ENCODE measurements around the gene PGF.
"Not testable (repeated sequence)": the region's sequence is repeated elsewhere in the genome, so short reads cannot be mapped to it uniquely, and the experiment has no call there.

Gene PGF

DNA sequence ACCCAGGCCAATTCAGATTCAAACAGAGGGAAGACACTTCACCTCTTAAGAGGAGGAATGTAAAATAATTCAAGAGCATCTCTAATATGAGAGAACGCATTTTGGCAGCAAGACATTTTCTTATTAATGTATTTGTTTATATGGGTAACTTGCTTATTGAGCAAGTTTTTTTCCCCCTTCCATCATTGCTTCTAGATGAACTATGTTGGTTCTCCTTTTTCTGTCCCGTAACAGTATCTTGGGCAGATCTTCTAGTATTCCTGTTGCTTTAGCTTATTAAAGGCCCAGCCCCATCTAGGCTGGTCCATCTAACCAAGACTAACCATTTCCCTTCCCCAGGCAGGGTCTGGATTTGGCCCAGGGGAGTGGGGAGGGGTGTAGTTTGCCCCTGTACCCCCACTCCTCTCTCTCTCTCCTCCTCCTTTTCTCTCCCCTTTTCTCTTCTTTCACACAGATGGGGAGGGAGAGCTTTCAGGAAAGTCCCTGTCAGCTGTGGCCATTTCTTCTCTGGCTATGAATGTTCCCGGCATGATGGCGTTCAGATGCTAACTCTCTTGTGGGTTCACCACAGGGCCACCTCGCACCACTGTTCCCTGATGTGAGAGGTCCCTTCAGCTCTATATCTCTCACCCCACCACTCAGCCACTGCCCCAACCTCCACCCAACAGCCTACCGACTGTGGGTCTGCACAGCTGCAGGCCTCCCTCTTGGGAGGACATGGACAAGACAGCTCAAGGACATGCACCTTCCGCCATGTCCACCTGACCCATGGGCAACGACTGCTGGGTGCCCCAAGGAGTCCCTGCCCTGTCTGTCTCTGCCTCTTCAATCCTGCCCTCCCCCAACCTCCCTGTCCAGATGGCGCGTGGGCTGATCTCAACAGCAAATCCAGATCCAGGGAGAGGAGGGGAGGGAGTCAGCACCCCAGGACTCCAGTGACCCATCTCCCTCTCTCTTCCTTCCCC, 16.6 kb downstream of the PGF start:
- DNase-seq, result no peak

DNA sequence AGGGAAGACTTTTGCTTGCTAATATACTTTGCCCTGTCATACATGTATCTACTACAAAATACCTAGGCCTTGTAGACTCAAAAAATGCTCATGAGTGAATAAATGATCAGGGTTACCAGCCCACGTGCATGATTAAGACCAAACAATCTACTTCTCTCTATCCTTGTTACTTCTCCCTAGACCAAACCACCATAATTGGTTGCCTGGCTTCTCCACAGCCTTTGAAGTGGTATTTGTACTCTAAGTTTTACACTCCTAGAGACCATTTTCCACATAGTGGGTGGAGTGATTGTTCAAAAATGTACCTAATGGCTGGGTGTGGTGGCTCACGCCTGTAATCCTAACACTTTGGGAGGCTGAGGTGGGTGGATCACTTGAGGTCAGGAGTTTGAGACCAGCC, 18.2 kb downstream of the PGF start:
- no peak for DNase-seq

GRCh38 chr14:74936731-74937130, 18.7 kb downstream of the PGF start:
- DNase-seq, result no peak

- no peak for DNase-seq
Observed at GRCh38 chr14:74936151-74936550, 19.2 kb downstream of the PGF start.

GRCh38 chr14:74935360-74935680, 20.1 kb downstream of the PGF start:
- DNase-seq, result no peak

- DNase-seq, result no peak
Observed at GRCh38 chr14:74934476-74935359, 20.7 kb downstream of the PGF start.

GRCh38 chr14:74934041-74934440, 21.4 kb downstream of the PGF start:
- DNase-seq, result no peak

GRCh38 chr14:74932936-74933335, 22.5 kb downstream of the PGF start:
- DNase-seq, result not testable (repeated sequence)

DNA sequence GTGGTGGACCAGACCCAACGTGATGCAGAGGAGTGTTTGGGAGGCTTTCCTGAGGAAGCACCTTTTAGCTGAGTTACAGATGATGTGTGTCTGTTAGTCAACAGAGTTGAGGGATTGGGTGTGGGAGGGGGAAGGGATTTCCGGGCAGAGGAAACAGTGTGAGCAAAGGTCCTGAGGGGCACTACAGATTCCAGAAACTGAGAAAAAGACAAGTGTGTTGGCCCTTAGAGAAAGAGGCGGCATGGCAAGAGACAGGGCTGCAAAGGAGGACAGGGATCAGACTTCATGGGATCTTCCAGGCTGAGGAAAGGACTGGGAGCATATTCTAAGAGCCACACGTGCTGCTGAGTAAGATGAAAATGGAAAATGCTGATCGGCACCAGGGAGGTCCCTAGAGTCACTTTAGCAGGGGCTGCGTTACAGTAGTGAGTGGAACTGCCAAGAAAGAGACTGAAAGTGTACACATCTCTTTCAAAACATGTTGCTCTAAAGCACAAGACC, 22.9 kb downstream of the PGF start:
- no peak for DNase-seq

GRCh38 chr14:74931744-74932143, 23.7 kb downstream of the PGF start:
- DNase-seq, result not testable (repeated sequence)

- no peak for DNase-seq
Observed at GRCh38 chr14:74929242-74929641, 26.2 kb downstream of the PGF start.

GRCh38 chr14:74927225-74927624, 28.2 kb downstream of the PGF start:
- no peak for DNase-seq

GRCh38 chr14:74924061-74924460, 31.3 kb downstream of the PGF start:
- DNase-seq, result no peak

- peak; percentile 75 to 78 for DNase-seq
Observed at GRCh38 chr14:74922752-74923401, 32.5 kb downstream of the PGF start, which contains the start of gene RPS6KL1. Gene RPS6KL1, minus strand, starts transcription at chr14:74923260. Its CDS starts 1,719 bp downstream, at chr14:74921541.

- DNase-seq, result no peak
Observed at GRCh38 chr14:74921987-74922751, 33.2 kb downstream of the PGF start.

DNA sequence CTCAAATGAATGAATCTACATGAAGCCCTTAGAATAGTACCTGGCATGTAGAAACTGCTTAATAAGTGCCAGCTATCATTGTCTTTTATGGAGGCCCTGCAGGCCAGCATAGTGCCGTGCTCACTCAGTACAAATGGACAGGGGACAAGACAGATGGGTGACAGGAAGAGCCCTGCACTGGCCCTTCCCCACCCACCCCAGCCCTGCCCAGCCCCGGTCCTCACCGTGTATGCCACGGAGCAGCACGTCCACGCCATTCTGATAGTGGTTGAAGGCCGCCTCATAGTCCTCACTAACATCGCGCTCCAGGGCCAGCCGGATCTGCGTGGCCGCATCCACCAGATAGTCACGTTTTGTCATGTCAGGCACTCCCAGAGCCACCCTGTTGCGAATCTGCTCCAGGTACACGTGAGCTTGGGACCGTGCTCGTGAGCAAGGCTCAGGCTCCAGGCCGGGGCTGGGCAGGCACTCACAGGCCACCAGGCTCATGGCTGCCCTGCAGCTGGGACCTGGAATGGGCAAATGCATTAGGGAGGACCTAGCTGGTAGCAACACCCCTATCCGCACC, 34.3 kb downstream of the PGF start:
- no peak for DNase-seq

GRCh38 chr14:74920281-74920680, 35.1 kb downstream of the PGF start:
- DNase-seq, result no peak

DNA sequence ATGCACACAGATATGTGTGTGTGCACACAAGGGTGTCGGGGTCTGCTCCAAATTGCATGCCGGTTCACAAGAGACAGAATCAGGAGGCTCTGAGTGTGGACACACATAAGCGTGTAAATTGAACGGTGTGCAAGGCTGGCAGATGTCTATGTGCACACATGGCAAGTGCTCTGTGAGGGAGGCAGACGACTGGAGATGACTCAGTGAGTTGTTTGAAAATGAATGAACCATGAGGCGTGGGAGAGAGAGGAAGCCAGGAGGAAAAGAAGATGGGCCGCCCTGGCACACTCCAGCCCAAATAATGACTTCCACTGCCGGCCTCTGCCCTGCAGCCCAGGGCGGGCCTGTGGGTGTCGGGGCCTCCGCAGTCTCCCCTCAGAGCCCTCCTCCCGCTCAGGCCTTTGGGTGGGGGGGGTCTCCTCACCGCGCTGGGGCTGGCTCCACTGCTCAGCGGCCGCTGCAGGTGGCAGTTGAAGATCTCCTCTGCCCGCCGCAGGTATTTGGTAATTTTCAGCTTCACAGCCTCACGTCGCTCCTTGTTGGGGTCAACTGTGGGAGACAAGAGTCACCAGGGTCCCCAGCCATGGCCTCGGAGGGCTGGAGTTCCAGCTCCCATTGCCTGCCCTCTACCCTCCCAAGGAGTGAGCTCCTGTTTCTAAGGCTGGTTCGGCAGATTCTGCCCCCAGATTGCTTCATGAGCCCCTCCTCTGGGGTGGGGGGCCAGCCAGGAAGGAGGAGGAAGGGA, 35.8 kb downstream of the PGF start:
- DNase-seq, result no peak

GRCh38 chr14:74918380-74918779, 37.0 kb downstream of the PGF start:
- DNase-seq, result no peak

DNA sequence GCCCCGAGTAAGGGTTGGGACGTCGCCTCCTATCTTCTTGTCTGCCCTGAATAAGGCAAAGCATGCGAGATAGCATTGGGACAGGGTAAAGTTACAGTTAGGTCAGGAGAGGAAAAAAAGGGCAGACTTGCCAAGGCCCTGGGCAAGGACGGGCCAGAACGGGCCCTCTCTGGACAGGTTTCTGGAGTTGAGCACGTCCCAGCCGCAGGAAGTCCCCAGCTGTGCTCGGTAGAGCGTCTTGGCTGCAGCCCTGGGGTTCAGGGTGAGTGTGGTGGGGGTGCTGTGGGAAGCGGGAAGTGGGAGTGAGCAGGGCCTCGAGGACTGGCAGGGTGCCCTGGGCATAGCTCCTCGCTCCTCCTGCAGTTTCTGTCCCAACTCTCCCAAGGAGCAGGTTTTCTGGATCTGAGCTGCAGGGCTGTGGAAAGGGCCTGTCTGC, 37.7 kb downstream of the PGF start:
- no peak for DNase-seq

- DNase-seq, result no peak
Observed at GRCh38 chr14:74917178-74917543, 38.2 kb downstream of the PGF start.
